Stimulated activated naive CD8-positive, alpha-beta T cell treated with anti-CD3 and anti-CD28 coated beads, Interleukin-15, Interleukin-2, amounts not matched to agents 100 U/mL and 50 U/mL, for 24 hours (primary cell): ENCODE results near the gene NKAIN2.
"Not testable (repeated sequence)": the region's sequence is repeated elsewhere in the genome, so short reads cannot be mapped to it uniquely, and the experiment has no call there.

Source experiments
- ATAC-seq: fragments of 150-1000 bp; cut with Tn5 transposase; one replicate; pipeline ENCODE4 v1.10.0; 2021
- DNase-seq: peaks from one replicate; pipeline ENCODE4 v3.0.0; 2021

The NKAIN2 gene

DNA sequence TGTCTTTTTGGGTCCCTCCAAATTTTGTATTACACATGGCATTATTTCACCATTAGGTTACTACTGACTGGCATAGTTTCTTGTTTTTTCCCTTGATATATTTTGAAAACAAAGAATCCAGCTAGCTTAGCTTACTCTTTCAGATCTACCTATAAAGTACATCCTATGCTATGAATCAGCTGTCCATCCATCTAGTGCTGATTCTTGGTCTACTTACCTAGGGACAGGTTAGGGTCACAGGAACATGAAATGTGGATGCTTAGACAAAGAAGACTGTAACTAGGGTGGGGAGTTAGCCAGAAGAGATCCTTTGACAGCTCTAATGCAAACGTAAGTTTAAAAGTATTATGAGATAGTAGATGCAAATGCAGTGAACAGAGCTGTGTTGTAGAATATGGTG is 91.7 kb downstream of the NKAIN2 start:
- no peak for DNase-seq
- ATAC-seq = no peak

DNA sequence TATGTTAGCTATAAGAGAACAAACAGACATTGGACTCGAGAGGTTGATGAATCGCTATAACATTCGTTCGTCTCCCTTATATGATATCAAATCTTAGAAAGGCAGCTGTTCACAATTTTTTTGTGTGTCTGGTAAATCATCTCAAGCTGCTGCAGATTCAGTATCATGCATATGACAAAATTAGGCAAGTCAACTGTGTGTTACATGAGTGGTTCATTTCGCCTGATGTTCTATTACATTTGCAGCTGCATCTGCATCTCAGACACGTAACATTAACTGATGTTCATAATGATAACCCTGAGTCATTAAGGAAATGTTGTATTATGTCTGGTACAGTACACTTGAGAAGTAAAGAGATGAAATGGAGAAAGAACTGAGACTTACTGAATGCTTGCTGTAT is 92.1 kb downstream of the NKAIN2 start:
- DNase-seq = no peak
- no peak for ATAC-seq

DNA sequence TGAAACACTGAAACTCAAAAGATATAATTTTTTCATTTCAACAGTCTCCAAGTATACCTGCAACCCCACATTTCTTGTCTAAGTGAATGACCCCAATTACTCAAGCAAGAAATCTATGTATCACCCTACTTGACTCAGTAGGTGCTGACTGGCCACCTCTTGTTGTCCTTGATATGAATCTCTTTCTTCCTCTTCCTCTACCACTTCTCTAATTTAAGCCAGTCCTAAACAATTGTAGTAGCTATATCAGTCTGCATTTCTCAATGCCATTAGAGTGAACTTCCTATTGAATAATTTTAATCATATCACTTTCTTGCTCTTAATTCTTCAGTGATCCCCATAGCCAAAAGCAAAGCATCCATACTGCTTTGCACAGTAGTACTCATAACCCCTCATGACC is 93.2 kb downstream of the NKAIN2 start:
- ATAC-seq = no peak

DNA sequence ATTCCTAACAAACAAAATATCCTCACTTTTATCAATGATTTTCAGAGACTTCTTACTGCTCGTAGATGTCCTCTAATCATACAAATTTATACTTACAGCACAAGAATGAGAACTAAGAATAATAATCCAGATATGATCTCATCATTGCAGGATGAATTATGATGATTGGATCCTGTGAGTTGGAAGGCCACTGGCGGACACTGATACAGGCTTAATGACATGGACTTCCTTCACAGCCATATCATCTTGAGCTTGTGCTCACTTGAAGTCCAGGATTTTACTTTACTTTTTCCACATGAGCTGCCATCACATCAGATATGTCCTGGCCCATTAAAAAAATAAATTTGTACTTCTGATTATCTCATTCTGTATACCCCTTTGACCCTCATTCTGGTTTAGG is 94.3 kb downstream of the NKAIN2 start:
- ATAC-seq = no peak

More for the DNA sequence above, 93.2 kb downstream of the NKAIN2 start:
- no peak for DNase-seq

DNA sequence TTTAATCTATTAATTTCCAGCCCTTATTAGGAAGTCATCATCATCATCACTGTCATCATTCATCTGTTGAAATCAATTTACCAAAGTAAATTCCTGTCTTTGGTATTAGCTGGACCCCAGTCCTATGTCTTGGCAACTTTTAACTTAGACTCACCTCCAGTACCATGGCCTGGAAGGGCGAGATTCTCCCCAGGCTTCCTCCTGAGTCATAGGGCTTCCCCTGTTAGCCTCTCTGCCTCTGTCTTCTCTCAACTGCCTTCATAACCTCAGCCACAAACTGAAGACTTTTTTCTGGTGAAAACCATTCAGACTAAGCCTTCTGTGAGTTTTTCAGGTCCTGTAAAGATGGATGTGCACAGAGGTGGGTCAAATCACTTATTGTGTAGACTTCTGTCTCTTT is 95.0 kb downstream of the NKAIN2 start:
- ATAC-seq = no peak
- DNase-seq = no peak

More for the DNA sequence above, 94.3 kb downstream of the NKAIN2 start:
- DNase-seq = no peak

DNA sequence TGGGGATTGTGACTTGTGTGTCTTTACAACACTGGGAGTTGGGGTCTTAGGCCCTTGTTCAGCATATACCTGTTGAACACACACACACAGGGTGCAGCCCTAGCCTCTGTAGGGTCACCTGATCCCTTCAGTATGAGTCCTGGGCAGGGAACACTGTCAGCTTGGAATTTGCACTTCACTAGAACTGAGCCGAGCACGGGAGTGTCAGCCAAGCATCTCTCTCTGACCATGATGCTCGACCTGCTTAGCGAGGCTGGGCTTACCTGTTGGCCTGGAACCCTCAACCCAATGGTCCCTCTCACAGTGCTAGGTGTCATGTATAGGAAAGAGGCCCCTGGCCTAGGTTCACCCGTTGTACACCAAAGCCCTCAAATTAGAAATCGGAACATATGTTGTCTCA is 96.1 kb downstream of the NKAIN2 start:
- DNase-seq (no peak), ATAC-seq (no peak)

DNA sequence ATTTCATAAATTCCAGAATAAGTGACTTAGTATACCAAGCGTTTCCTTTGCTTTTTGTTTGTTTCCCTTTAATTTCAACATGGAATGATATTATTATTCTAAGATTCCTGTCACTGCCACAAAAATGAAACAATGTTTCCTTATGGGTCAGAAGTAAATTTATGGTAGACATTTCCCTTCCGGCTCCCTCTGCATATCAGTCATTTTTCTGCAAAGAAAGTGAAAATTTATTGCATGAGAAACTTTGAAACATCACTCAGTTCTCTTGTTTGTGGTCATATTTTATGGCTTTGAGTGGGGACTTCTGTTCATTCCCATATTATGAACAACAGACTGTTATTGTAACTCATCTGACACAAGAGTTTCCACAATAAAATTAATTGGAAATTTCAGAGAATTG is 97.8 kb downstream of the NKAIN2 start:
- ATAC-seq (no peak), DNase-seq (no peak)

DNA sequence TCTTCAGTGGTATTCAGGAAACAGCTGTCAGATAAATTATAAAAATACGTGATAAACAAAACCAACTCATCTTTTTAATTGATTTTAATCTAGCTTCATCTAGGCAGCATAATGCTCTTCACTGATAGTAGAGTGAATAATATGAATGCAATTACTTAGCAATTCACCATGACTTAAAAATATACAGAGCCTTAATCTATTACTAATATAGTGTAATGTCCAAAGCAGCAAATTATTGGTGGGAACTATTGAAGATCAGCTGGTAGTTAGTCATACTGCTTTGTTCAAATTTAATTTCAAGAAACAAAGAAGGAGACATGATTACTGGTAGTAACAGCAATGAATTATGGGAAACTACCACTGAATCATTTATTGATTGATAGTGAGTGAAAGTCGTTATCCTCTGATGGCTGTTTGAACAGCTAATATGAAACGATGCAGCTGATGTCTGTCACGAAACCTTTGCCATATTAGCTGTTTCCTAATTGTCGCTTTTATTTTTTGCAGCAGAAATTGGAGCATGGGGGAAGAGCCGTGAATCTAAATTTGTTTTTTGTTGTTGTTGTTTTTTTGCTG is 99.2 kb downstream of the NKAIN2 start:
- no peak for ATAC-seq
- DNase-seq = no peak

DNA sequence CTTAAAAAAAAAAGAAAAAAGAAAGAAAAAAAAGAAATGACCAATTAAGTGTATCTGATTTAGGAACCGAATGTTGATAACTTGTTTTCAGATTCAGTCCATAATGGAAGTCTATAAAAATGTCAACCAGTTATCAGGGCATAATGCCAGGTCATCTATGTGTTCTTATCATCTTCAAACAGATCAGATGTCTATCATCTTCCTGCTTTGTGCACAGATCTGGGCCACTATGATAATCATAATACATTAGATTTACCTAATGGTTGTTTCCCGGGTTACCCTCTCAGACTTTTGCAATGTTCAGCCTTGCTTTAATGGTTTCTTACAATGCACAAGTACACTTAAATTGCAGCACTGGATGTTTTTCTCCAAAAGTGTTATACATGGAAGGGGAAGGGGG is 100.6 kb downstream of the NKAIN2 start:
- no peak for ATAC-seq
- DNase-seq = no peak

DNA sequence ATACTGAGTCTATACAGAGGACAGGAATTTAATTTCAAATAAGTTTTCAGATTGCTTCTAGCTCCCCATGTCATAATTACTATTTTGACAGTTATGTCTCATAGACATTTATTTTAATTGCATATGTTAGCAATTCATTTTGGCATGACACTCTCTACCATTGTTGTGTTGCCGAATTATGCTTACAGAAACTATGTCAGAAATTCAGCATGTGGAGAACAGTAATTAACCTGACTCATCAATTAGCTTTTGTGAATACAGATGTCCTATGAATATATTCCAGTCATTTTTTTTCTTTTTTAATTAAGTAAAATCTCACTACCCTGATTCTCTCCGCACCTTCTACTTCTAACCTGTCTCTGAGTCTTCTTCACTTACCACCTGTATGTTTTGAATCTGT is 105.1 kb downstream of the NKAIN2 start:
- ATAC-seq = no peak
- DNase-seq = no peak

DNA sequence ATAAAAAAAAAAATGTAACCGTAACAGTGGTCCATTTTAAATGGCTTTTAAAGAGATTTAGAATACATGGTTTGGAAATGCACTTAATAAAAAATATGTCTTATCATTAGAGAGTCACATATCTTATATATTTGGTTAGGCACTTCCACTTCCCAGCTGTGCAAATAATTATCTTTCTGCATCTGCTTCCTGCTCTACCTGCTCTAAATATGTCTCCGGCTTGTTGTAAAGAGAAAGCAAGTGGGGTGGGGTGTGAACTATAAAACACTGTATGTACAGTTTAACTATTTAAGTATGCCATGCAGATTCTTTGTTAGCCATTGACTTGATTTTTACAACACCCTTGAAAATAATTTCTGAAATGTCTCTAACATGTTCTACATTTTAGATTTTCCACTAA is 106.3 kb downstream of the NKAIN2 start:
- DNase-seq = no peak

DNA sequence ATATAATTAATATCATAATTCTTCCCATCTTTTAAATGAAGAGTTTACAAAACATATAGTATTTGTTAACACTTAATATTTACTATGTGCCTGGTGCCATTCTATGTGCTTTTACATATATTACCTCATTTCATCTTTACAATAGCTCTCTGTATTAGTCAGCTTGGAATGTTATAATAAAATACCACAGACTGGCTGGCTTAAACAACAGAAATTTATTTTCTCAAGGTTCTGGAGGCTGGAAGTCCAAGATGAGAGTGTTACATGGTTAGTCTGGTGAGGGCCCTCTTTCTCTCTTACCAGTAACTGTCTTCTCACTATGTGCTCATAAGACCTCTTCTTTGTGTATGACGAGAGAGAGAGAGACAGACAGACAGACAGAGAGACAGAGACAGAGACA is 110.2 kb downstream of the NKAIN2 start:
- DNase-seq (no peak), ATAC-seq (no peak)

More for the DNA sequence above, 106.3 kb downstream of the NKAIN2 start:
- no peak for ATAC-seq

DNA sequence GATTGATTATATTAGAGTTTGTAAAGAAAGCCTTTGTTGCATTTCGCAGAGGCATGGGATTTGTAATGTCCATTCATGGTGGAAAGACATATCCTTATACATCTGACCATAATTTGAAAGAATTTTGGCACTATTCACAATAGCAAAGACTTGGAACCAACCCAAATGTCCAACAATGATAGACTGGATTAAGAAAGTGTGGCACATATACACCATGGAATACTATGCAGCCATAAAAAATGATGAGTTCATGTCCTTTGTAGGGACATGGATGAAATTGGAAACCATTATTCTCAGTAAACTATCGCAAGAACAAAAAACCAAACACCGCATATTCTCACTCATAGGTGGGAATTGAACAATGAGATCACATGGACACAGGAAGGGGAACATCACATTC is 119.7 kb downstream of the NKAIN2 start:
- not testable (repeated sequence) for ATAC-seq, DNase-seq

DNA sequence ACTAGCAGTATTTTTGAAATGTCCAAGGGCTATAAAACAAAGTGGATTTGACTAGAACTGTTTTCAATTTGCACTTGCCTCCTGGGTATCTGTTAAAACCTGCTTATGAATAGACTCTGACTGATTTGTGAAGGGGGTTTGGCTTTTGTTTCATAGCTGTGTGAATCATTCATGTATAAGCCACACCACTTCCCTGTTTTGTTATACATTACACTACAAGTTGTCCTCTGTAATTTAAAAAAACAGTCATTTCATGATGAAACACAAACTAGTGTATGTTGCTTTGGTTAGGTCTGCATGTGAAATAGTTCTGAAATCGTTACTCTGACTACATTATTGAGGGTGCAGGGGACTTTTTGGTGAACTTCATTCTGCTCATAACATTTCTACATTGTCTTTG is 121.7 kb downstream of the NKAIN2 start:
- DNase-seq = no peak
- no peak for ATAC-seq

DNA sequence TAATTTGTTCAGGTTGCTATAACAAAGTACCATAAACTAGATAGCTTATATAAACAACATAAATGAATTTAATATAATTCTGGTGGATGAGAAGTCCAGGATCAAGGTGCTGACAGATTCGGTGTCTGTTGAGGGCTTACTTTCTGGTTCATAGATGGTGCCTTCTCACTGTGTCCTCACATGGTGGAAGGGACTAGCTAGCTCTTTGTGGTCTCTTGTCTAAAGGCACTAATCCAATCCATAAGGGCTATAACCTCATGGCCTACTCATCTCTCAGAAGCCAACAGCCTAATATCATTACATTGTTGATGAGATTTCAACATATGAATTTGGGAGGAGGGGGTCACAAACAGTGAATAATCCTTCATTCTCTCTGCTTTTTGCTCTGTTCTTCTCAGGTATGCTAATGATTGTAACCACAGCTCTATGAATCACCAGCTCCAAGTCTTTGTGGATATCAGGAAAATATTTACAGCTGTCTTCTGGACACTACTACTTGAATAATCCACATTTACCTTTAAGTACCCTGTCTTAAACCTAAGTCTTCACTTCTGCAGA is 122.3 kb downstream of the NKAIN2 start:
- DNase-seq (no peak), ATAC-seq (no peak)

DNA sequence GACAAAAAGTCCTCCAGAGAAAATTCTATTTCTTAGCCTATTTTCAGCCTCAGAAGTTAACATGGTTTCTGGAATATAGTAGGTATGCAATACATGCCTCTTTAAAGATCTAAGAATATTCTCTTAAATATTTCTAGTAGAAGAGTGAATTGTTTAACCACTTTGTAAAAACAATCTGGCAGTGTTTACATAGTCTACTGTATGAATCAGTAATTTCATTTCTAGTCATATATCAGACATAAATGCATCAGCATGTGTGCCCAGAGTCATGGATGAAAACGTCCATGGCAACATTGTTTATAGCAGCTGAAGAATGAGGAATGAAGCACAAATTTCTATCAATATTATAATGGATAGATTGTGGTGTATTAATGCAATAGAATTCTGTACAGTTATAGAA is 124.9 kb downstream of the NKAIN2 start:
- ATAC-seq (no peak), DNase-seq (no peak)

DNA sequence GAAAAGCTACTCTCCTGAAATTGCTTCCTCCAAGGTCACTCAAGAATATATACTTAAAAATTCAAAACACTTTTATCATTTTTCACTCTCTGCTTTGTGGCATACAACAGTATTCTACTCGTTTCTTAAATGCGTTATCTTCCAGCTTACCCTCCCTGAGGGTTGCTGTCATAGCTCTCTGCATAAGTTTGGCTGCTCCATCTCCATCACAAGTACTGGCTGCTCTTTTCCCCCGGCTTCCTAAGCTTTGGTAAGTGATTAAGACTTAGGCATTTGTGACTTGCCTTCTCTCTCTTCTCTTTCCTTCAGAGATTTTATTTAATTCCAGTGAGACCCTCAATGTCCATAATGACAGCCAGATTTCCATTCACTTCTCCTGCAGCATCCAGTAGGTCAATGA is 128.3 kb downstream of the NKAIN2 start:
- DNase-seq = no peak
- ATAC-seq = no peak

DNA sequence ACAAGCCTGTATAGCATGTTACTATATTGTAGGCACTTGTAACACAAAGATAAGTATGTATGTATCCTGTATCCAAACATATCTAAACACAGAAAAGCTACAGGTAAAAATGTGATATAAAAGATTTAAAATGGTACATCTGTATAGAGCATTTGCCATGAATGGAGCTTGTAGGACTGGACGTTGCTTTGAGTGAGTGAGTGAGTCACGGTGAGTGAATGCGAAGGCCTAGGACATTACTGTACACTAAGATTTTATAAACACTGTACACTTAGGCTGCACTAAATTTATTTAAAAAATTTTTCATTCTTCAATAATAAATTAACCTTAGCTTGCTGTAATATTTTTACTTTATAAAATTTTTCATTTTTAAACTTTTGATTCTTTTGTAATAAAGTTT is 136.9 kb downstream of the NKAIN2 start:
- no peak for ATAC-seq
- DNase-seq = no peak

DNA sequence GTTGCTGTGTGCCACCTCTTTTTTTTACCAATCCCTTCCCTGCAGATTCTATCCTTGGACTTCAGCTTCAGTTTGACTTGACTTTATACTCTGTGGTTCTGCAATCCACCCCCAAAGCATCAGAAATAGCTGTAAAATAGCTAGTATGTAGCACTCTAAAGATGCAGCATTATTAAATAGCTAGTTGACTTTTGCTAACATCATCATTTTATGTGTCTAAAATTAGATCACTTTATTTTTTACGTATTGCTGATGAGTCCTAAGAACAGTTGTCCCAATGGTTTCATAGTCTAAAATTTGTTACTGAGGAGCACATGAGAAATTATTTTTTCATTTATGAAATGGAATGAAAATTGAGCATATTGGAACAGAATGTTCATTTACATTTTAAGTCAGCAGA is 138.2 kb downstream of the NKAIN2 start:
- DNase-seq (no peak), ATAC-seq (no peak)

DNA sequence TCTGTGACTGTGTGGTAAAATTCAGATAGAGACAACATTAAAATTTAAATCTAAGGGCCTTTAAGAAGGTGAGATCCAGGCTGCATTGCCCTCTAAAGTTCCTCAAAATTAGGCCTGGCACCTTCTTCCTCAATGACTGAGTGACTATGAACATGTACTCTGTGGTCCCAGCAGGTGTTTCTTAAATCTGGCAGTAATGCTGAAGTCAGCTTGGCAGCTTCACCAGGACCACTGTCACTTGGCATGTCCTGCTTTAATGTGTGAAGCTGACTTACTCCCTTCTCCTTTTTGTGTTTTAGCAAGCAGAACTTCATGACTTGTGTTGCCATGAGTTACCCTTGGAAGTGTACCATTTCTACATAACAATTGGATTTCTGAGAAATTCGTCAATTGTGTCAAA is 141.7 kb downstream of the NKAIN2 start:
- DNase-seq (no peak), ATAC-seq (no peak)

DNA sequence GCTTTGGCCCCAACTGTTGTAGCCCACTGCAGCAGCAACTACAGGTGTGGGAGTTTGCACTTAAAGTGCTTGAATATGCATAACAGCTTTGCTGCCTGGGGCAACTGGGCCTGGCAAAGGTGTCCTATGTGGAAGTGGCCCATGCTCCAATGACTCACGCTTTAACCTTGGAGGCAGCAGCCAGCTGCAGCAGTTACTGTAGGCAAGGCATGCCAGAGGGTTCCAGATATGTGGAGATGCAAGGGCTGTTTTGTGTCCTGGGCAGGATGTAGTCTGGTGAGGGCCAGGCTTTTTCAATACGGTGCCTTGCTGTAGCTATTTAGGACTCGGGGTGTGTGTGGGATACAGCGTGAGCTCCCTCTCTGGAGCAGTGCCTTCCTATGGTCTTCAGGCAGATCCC is 150.3 kb downstream of the NKAIN2 start:
- no peak for ATAC-seq

DNA sequence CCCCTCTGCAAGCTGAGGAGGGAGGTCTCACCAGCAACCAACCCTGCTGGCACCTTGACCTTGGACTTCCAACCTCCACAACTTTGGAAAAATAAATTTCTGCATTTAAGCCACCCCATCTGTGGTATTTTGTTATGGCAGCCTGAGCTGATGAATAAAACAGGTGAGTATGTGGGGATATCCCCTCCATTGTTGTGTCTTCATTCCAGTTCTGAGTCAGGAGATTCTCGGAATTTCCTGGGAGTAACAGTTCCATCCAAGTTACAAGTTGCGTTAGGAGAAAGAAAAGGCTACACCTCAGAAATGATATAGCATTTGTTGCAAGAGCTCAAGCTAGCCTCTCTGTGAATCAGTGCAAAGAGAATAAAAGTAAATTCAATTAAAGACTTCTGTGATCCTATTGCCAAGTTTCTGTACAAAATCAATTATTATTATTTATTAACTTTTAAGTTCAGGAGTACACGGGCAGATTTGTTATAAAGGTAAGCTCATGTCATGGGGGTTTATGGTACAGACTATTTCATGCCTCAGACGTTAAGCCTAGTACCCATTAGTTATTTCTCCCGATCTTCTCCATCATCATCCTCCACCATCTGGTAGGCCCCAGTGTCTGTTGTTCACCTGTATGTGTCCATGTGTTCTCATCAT is 153.0 kb downstream of the NKAIN2 start:
- no peak for DNase-seq
- ATAC-seq = no peak

More for the DNA sequence above, 150.3 kb downstream of the NKAIN2 start:
- DNase-seq = no peak

DNA sequence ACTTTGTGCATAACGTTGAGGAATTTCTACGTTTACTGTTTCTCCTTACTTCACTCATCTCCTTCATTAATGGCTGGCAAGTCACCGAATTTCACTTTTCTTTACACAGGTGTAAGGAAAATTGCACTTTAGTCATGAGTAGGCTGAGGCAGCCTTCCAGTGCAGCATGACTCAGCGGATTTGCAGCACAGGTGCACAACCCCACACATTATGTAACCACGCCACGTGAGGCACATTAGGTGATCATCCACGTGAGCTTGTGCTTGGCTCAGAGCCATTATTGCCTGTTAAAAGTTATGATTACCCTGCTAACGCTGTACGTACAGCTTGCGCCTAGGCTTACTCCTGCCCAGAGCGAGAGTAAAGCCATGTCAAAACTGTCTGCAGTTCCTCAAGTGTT is 158.8 kb downstream of the NKAIN2 start:
- no peak for DNase-seq
- no peak for ATAC-seq

DNA sequence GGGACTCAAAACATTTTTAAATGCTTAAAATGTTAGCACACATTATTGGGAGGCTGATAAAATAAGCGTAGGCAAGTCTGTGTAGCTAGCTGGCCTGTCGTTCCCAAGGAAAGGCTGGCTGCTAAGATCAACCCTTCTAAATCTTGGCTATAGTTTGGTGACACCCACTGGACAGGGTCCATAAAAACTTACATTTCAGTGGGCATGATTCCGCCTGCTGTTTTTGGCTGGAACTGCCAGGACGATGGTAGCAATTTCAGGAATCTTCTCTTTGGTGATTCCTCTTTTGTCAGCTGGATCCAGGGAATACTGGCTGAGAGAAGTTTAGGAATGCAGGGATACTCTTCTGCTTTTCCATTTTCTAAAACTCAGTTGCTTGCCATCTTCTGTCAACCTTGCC is 162.2 kb downstream of the NKAIN2 start:
- no peak for DNase-seq
- ATAC-seq = no peak
